HCT116 (cell line): ENCODE measurements around the gene KLHDC10. TPM values are rescaled to one million over a fixed set of nuclear protein-coding genes. Genes with fewer than 3 reads are reported as not detected.

ENCODE experiments used
- ATAC-seq: fragments of 200-7000 bp; cut with Tn5 transposase; 2 replicates; pipeline ENCODE4 v1.9.1; 2020; ENCODE audit warnings: mild to moderate bottlenecking, moderate library complexity
- BruUV-seq: library from RNA; stranded (reverse); fragments of 400-500 nt; replicated peaks from 2 replicates; lab custom pipeline; 2021; lab: Mats Ljungman, UMichigan
- CTCF ChIA-PET: fragments of 300-600 bp; sonication (Branson Sonifier 250); formaldehyde crosslinking; loops from one replicate; lab custom pipeline; 2021; ENCODE audit warnings: antibody characterized with exemption; lab: Charles Lee
- POLR2A ChIA-PET: fragments of 300-600, 350-600 bp; sonication (Branson Sonifier 250); formaldehyde crosslinking; loops from one replicate; lab custom pipeline; 2021; ENCODE audit warnings: antibody characterized with exemption; lab: Charles Lee
- RAD21 ChIA-PET, 2 experiments: fragments of 300-600 bp; sonication (Branson Sonifier 250); formaldehyde crosslinking; loops; one replicate each; lab custom pipeline; 2023; ENCODE audit warnings: low total read pairs in 2 of 2; ENCODE audit not compliant: uncharacterized antibody in 2 of 2, unreplicated experiment in 2 of 2, low non-redundant PET in 1 of 2; lab: Charles Lee
- DNase-seq: peaks from one replicate; pipeline ENCODE4 v3.0.0-alpha.2; 2010; ENCODE audit warnings: low read depth, low spot score
- H2AFZ ChIP-seq: fragments of 200-600 bp; shearing (Covaris generic), sonication (generic); 2 replicates; pipeline ENCODE4 v1.6.1; 2017; ENCODE audit warnings: low read depth, mixed run types, mixed read lengths, antibody characterized with exemption, low read length; ENCODE audit not compliant: poor library complexity, severe bottlenecking
- H3K27ac ChIP-seq: 2 replicates; pipeline ENCODE4 v1.5.1; 2012; ENCODE audit warnings: low read depth, low read length
- H3K27me3 ChIP-seq: fragments of 200-600 bp; sonication (generic); 2 replicates; pipeline ENCODE4 v1.6.1; 2016; ENCODE audit warnings: mixed run types, low read length, mixed read lengths; ENCODE audit not compliant: insufficient read depth
- H3K36me3 ChIP-seq, 2 experiments: fragments of 200-500 bp in 1 of 2; fragments of 200-600 bp in 1 of 2; sonication (Bioruptor generic) in 1 of 2; sonication (generic) in 1 of 2; 2 replicates each; pipeline versions ENCODE4 v1.5.1 to v1.6.1; 2014 to 2016; ENCODE audit warnings: low read length in 2 of 2, inconsistent platforms in 1 of 2, mixed read lengths in 1 of 2, mixed run types in 1 of 2; ENCODE audit not compliant: insufficient read depth in 2 of 2, control insufficient read depth in 1 of 2
- H3K4me1 ChIP-seq, 2 experiments: fragments of 200-600 bp in 1 of 2; sonication (generic) in 1 of 2; 2 replicates each; pipeline versions ENCODE4 v1.5.1 to v1.6.1; 2012 to 2017; ENCODE audit warnings: low read length in 2 of 2, inconsistent platforms in 1 of 2, mild to moderate bottlenecking in 1 of 2, mixed read lengths in 1 of 2, mixed run types in 1 of 2, moderate library complexity in 1 of 2; ENCODE audit not compliant: insufficient read depth in 2 of 2, control insufficient read depth in 1 of 2
- H3K4me2 ChIP-seq: fragments of 200-600 bp; sonication (generic); 2 replicates; pipeline ENCODE4 v1.6.1; 2017; ENCODE audit warnings: mixed run types, low read length, mixed read lengths
- H3K4me3 ChIP-seq, 2 experiments: fragments of 200-600 bp in 1 of 2; sonication (generic) in 1 of 2; replicated peaks in 1 of 2; 2 replicates each; pipeline ENCODE4 v1.5.1; 2011 to 2016; ENCODE audit warnings: low read length in 2 of 2, control low read depth in 1 of 2, low read depth in 1 of 2, mild to moderate bottlenecking in 1 of 2, mixed read lengths in 1 of 2, mixed run types in 1 of 2
- H3K79me2 ChIP-seq: fragments of 200-600 bp; sonication (generic); 2 replicates; pipeline ENCODE4 v1.6.1; 2017; ENCODE audit warnings: mild to moderate bottlenecking, mixed run types, low read length, moderate library complexity, mixed read lengths; ENCODE audit not compliant: insufficient read depth
- H3K9ac ChIP-seq: fragments of 200-600 bp; sonication (generic); 2 replicates; pipeline ENCODE4 v1.6.1; 2016; ENCODE audit warnings: low read length, mixed read lengths
- H3K9me2 ChIP-seq: fragments of 200-600 bp; sonication (generic), shearing (Covaris generic); 2 replicates; pipeline ENCODE4 v1.6.1; 2017; ENCODE audit warnings: mixed run types, mild to moderate bottlenecking, moderate library complexity; ENCODE audit not compliant: insufficient read depth
- H3K9me3 ChIP-seq, 2 experiments: fragments of 200-500 bp in 1 of 2; fragments of 200-600 bp in 1 of 2; sonication (Bioruptor generic) in 1 of 2; sonication (generic) in 1 of 2; 2 replicates each; pipeline ENCODE4 v1.6.1; 2014 to 2017; ENCODE audit warnings: low read length in 2 of 2, mixed read lengths in 2 of 2, inconsistent platforms in 1 of 2, low read depth in 1 of 2, mild to moderate bottlenecking in 1 of 2, mixed run types in 1 of 2, moderate library complexity in 1 of 2; ENCODE audit not compliant: control insufficient read depth in 1 of 2, insufficient read depth in 1 of 2
- H4K20me1 ChIP-seq: fragments of 200-600 bp; sonication (generic), shearing (Covaris generic); 2 replicates; pipeline ENCODE4 v1.6.1; 2017; ENCODE audit warnings: mixed run types, mild to moderate bottlenecking, moderate library complexity; ENCODE audit not compliant: insufficient read depth
- CTCF ChIP-seq, 3 experiments: fragments of 200-600 bp in 1 of 3; sonication (generic) in 1 of 3; IDR thresholded peaks in 2 of 3; conservative IDR thresholded peaks in 1 of 3; 2 replicates each; pipeline ENCODE4 v1.5.1; 2012 to 2017; ENCODE audit warnings: low read depth in 2 of 3, low read length in 2 of 3, antibody characterized with exemption in 1 of 3, borderline replicate concordance in 1 of 3, control low read depth in 1 of 3, mild to moderate bottlenecking in 1 of 3, mixed read lengths in 1 of 3, mixed run types in 1 of 3, moderate library complexity in 1 of 3; ENCODE audit not compliant: insufficient read depth in 1 of 3
- EGR1 ChIP-seq: IDR thresholded peaks from 2 replicates; pipeline ENCODE4 v1.6.1; 2012; ENCODE audit warnings: low read depth
- ELF1 ChIP-seq: IDR thresholded peaks from 2 replicates; pipeline ENCODE4 v1.6.1; 2012; ENCODE audit warnings: low read depth, borderline replicate concordance
- EZH2 ChIP-seq: fragments of 200-600 bp; sonication (generic); IDR thresholded peaks from 2 replicates; pipeline ENCODE4 v1.6.1; 2017; ENCODE audit warnings: antibody characterized with exemption, mixed run types
- FOSL1 ChIP-seq: IDR thresholded peaks from 2 replicates; pipeline ENCODE4 v1.6.1; 2012; ENCODE audit warnings: low read depth
- POLR2AphosphoS5 ChIP-seq: IDR thresholded peaks from 2 replicates; pipeline ENCODE4 v1.6.1; 2011; ENCODE audit warnings: mild to moderate bottlenecking, low read depth, low read length, moderate library complexity
- RAD21 ChIP-seq: IDR thresholded peaks from 2 replicates; pipeline ENCODE4 v1.6.1; 2012; ENCODE audit warnings: low read depth, mild to moderate bottlenecking
- SP1 ChIP-seq: IDR thresholded peaks from 2 replicates; pipeline ENCODE4 v1.6.1; 2012; ENCODE audit warnings: low read depth
- TCF7L2 ChIP-seq: IDR thresholded peaks from 2 replicates; pipeline ENCODE4 v1.7.0; 2011; ENCODE audit warnings: borderline replicate concordance, inconsistent platforms; ENCODE audit not compliant: insufficient read depth, insufficient read length; ENCODE audit errors: extremely low read depth
- YY1 ChIP-seq: IDR thresholded peaks from 2 replicates; pipeline ENCODE4 v1.6.1; 2011; ENCODE audit warnings: low read length, low read depth, moderate library complexity, mild to moderate bottlenecking; ENCODE audit not compliant: insufficient replicate concordance; ENCODE audit errors: extremely low read depth
- ZFX ChIP-seq: fragments of 450-650 bp; IDR thresholded peaks from 2 replicates; pipeline ENCODE4 v1.6.1; 2017
- ZNF274 ChIP-seq: fragments of 200-500 bp; sonication (Bioruptor generic); IDR thresholded peaks from 2 replicates; pipeline ENCODE4 v1.6.1; 2014; ENCODE audit warnings: mild to moderate bottlenecking, low read depth, low read length, inconsistent platforms
- intact Hi-C: fragments of 100-400 bp; cut with micrococcal nuclease; formaldehyde crosslinking; loops from 2 replicates; pipeline ENCODE4 v1.10.0; 2022
- total RNA-seq: library from RNA; stranded (reverse); gene quantifications from one replicate; pipeline ENCODE4 v1.2.1, GENCODE V29; 2021; ENCODE audit not compliant: unreplicated experiment
- TF ChIP-seq, protein P1 (sequence below): IDR thresholded peaks from 2 replicates; pipeline ENCODE4 v1.6.1; 2011; ENCODE audit warnings: mild to moderate bottlenecking, low read length, moderate library complexity; ENCODE audit not compliant: insufficient replicate concordance; ENCODE audit errors: extremely low read depth
- TF ChIP-seq, protein P2 (sequence below): IDR thresholded peaks from 2 replicates; pipeline ENCODE4 v1.6.1; 2012; ENCODE audit warnings: low read depth
- TF ChIP-seq, protein P3 (sequence below): IDR thresholded peaks from 2 replicates; pipeline ENCODE4 v1.6.1; 2012

KLHDC10 gene
- total RNA-seq, 1 experiment from 2014 or later, result 25.8 TPM

- Histone ChIP-seq H3K9me2 (no peaks in the 10 kb centered on the region), H3K27ac (no peak overlapping the region), H3K27me3 (no peaks in the 10 kb centered on the region), H4K20me1 (no peaks in the 10 kb centered on the region), H3K9ac (no peak overlapping the region), H3K4me1 (no peaks in the 10 kb centered on the region), H3K36me3 (no peaks in the 10 kb centered on the region), H3K4me2 (no peak overlapping the region), H2AFZ (no peak overlapping the region), H3K9me3 (no peaks in the 10 kb centered on the region), H3K4me3 (no peak overlapping the region), H3K79me2 (no peaks in the 10 kb centered on the region)
- no TSS peak for BruUV-seq
- ChIA-PET POLR2A (no interaction called here), RAD21 (no interaction called here), CTCF (no interaction called here)
- no peak for ATAC-seq
- no peak for TF ChIP-seq FOSL1
- TF ChIP-seq, protein P1, sequence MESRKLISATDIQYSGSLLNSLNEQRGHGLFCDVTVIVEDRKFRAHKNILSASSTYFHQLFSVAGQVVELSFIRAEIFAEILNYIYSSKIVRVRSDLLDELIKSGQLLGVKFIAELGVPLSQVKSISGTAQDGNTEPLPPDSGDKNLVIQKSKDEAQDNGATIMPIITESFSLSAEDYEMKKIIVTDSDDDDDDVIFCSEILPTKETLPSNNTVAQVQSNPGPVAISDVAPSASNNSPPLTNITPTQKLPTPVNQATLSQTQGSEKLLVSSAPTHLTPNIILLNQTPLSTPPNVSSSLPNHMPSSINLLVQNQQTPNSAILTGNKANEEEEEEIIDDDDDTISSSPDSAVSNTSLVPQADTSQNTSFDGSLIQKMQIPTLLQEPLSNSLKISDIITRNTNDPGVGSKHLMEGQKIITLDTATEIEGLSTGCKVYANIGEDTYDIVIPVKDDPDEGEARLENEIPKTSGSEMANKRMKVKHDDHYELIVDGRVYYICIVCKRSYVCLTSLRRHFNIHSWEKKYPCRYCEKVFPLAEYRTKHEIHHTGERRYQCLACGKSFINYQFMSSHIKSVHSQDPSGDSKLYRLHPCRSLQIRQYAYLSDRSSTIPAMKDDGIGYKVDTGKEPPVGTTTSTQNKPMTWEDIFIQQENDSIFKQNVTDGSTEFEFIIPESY, result no peak
- no peak for TF ChIP-seq EGR1
- TF ChIP-seq CTCF (IDR thresholded peaks at IDR 0.05 in 2 of 3, conservative IDR thresholded peaks at IDR 0.05 in 1 of 3; ENCODE audit: borderline replicate concordance in 1 of 3, insufficient read depth in 1 of 3, low read depth in 2 of 3, low read length in 2 of 3), result no peak
- no peak for TF ChIP-seq YY1
- TF ChIP-seq SP1, result no peak
- no peak for TF ChIP-seq EZH2
- no peak for TF ChIP-seq ZNF274
- no peak for TF ChIP-seq POLR2AphosphoS5
- TF ChIP-seq ELF1, result no peak
- no peak for TF ChIP-seq RAD21
- TF ChIP-seq, protein P2, sequence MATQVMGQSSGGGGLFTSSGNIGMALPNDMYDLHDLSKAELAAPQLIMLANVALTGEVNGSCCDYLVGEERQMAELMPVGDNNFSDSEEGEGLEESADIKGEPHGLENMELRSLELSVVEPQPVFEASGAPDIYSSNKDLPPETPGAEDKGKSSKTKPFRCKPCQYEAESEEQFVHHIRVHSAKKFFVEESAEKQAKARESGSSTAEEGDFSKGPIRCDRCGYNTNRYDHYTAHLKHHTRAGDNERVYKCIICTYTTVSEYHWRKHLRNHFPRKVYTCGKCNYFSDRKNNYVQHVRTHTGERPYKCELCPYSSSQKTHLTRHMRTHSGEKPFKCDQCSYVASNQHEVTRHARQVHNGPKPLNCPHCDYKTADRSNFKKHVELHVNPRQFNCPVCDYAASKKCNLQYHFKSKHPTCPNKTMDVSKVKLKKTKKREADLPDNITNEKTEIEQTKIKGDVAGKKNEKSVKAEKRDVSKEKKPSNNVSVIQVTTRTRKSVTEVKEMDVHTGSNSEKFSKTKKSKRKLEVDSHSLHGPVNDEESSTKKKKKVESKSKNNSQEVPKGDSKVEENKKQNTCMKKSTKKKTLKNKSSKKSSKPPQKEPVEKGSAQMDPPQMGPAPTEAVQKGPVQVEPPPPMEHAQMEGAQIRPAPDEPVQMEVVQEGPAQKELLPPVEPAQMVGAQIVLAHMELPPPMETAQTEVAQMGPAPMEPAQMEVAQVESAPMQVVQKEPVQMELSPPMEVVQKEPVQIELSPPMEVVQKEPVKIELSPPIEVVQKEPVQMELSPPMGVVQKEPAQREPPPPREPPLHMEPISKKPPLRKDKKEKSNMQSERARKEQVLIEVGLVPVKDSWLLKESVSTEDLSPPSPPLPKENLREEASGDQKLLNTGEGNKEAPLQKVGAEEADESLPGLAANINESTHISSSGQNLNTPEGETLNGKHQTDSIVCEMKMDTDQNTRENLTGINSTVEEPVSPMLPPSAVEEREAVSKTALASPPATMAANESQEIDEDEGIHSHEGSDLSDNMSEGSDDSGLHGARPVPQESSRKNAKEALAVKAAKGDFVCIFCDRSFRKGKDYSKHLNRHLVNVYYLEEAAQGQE, result no peak
- no peak for TF ChIP-seq ZFX
- TF ChIP-seq TCF7L2, result no peak
- TF ChIP-seq, protein P3, sequence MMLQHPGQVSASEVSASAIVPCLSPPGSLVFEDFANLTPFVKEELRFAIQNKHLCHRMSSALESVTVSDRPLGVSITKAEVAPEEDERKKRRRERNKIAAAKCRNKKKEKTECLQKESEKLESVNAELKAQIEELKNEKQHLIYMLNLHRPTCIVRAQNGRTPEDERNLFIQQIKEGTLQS, result no peak
- DNase-seq, result no peak
- intact Hi-C loops, result no loop called here
Measured at GRCh38 chr7:130152493-130153210, 82.3 kb downstream of the KLHDC10 start.
